Measurements from ENCODE around the gene RHBDL2. TPM values are rescaled to one million over a fixed set of nuclear protein-coding genes. Genes with fewer than 3 reads are reported as not detected.

The RHBDL2 gene
- total RNA-seq, 6 experiments from 2014 or later = 0.11 to 1.2 (median 0.51) TPM

DNA sequence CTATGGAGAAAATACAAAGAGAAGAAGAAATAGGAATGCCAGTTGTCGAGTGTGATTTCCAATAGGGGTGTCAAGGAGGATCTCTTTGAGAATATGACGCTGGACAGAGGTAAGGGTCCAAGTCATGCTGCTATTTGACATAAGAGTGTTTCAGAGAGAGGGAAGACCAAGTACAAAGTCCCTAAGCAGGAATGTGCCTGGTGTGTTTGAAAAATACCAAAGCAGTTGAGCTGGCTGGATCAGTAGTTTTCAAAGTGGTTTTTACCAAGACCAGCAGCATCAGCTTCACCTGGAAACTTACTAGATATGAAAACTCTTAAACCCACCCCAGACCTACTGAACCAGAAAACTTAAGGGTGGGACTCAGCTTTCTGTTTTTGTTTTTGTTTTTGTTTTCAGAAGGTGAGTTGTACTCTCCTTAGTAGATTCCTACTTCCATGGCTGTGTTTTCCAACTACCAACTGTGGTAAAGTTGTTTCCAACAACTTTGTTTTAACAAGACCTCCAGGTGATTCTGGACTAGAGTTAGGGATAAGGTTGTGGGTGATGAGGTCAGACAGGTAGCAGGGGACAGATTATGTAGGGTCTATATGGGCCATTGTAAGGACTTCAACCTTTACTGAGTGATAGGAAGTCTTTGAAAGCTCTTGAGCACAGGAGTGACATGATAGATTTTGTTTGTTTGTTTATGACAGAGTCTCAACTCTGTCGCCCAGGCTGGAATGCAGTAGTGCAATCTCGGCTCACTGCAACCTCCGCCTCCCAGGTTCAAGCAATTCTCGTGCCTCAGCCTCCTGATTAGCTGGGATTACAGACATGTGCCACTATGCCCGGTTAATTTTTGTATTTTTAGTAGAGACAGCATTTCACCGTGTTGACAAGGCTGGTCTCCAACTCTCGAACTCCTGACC lies 53.0 kb downstream of the RHBDL2 start:
- Mint-ChIP-seq H3K27ac (no peak overlapping the region), H3K36me3 (ENCODE audit: low read depth) (no peaks in the 10 kb centered on the region), H3K9me3 (no peaks in the 10 kb centered on the region), H3K27me3 (ENCODE audit: insufficient read depth) (no peaks in the 10 kb centered on the region), H3K4me3 (no peak overlapping the region), H3K4me1 (ENCODE audit: low read depth) (peaks cover 20% of the 10 kb centered on the region)
- no peak for DNase-seq
- TF ChIP-seq, protein P1, sequence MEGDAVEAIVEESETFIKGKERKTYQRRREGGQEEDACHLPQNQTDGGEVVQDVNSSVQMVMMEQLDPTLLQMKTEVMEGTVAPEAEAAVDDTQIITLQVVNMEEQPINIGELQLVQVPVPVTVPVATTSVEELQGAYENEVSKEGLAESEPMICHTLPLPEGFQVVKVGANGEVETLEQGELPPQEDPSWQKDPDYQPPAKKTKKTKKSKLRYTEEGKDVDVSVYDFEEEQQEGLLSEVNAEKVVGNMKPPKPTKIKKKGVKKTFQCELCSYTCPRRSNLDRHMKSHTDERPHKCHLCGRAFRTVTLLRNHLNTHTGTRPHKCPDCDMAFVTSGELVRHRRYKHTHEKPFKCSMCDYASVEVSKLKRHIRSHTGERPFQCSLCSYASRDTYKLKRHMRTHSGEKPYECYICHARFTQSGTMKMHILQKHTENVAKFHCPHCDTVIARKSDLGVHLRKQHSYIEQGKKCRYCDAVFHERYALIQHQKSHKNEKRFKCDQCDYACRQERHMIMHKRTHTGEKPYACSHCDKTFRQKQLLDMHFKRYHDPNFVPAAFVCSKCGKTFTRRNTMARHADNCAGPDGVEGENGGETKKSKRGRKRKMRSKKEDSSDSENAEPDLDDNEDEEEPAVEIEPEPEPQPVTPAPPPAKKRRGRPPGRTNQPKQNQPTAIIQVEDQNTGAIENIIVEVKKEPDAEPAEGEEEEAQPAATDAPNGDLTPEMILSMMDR (IDR thresholded peaks at IDR 0.05) = no peak

DNA sequence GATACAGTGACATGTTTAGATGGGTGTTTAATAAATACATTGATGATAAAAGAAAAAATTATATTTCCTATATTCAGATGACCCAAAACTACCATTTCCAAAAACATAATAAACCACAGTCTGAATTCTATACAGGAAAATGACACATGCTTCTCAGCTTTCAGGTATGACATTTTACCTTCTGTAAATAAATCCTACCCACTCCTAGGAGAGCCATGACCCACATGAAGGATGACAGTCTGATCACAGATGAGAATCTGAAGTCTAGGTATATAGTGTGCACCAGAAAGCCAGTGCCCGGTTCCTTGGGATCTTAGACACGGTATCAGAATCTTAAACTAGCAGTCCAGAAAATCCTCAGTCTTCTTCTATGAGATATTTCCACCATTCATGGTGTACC lies 56.5 kb downstream of the RHBDL2 start:
- Mint-ChIP-seq H3K4me1 (ENCODE audit: low read depth) (no peaks in the 10 kb centered on the region), H3K36me3 (ENCODE audit: low read depth) (no peaks in the 10 kb centered on the region), H3K27me3 (ENCODE audit: insufficient read depth) (no peaks in the 10 kb centered on the region), H3K4me3 (no peak overlapping the region), H3K27ac (no peak overlapping the region), H3K9me3 (no peaks in the 10 kb centered on the region)
- TF ChIP-seq, protein P1 (IDR thresholded peaks at IDR 0.05) = no peak
- no peak for DNase-seq

DNA sequence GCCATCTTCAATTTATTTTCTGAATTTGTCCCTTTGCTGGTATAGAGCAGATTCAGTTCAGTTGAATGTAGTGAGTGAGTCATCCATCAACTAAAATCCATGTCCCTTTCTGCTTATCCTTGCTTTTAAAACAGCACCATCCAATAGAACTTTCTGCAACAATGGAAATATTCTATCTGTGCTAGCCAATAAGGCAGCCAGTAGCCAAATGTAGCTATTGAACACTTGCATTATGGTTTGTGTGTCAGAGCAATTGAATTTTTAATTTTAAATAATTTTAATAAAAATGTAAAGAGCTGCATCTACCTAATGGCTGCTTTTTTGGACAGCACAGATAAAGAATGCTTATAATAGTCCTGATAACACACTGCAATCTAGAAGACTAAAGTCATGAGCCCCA lies 60.1 kb downstream of the RHBDL2 start, which contains the start of gene GJA9:
Gene GJA9 (minus strand): TSS at position 101 of the 400 bp plus-strand sequence. CDS start 5,489 bp downstream, outside the sequence.
- Mint-ChIP-seq H3K27me3 (ENCODE audit: insufficient read depth) (no peaks in the 10 kb centered on the region), H3K9me3 (no peaks in the 10 kb centered on the region), H3K4me3 (no peak within 1 kb of the TSS), H3K4me1 (ENCODE audit: low read depth) (no peaks in the 10 kb centered on the region), H3K27ac (no peak within 1 kb of the TSS), H3K36me3 (ENCODE audit: low read depth) (no peaks in the 10 kb centered on the region)
- TF ChIP-seq, protein P1 (IDR thresholded peaks at IDR 0.05) = no peak
- no peak for DNase-seq

DNA sequence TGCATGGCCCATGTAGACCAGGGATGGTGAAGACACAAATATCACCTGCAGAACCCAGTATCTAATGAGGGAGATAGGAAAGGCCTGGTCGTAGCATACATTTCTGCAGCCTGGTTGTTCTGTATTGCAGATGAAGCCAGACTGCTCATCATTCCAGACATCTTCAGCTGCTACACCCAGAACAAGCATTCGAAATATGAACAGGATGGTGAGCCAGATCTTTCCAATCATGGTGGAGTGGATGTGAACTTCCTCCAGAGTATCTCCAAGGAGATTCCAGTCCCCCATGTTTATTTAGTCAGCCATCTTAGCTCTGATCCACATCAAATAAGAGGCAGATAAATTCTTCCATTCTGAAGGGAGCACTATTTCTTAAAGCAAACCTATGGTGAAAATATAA lies 65.8 kb downstream of the RHBDL2 start:
- Mint-ChIP-seq H3K4me1 (ENCODE audit: low read depth) (peaks cover 37% of the 10 kb centered on the region), H3K36me3 (ENCODE audit: low read depth) (no peaks in the 10 kb centered on the region), H3K9me3 (no peaks in the 10 kb centered on the region), H3K4me3 (no peak overlapping the region), H3K27ac (0 out of 2 replicates have a peak overlapping the region, but pooled peaks have one; percentile 6), H3K27me3 (ENCODE audit: insufficient read depth) (no peaks in the 10 kb centered on the region)
- TF ChIP-seq, protein P1 (IDR thresholded peaks at IDR 0.05) = no peak
- no peak for DNase-seq

DNA sequence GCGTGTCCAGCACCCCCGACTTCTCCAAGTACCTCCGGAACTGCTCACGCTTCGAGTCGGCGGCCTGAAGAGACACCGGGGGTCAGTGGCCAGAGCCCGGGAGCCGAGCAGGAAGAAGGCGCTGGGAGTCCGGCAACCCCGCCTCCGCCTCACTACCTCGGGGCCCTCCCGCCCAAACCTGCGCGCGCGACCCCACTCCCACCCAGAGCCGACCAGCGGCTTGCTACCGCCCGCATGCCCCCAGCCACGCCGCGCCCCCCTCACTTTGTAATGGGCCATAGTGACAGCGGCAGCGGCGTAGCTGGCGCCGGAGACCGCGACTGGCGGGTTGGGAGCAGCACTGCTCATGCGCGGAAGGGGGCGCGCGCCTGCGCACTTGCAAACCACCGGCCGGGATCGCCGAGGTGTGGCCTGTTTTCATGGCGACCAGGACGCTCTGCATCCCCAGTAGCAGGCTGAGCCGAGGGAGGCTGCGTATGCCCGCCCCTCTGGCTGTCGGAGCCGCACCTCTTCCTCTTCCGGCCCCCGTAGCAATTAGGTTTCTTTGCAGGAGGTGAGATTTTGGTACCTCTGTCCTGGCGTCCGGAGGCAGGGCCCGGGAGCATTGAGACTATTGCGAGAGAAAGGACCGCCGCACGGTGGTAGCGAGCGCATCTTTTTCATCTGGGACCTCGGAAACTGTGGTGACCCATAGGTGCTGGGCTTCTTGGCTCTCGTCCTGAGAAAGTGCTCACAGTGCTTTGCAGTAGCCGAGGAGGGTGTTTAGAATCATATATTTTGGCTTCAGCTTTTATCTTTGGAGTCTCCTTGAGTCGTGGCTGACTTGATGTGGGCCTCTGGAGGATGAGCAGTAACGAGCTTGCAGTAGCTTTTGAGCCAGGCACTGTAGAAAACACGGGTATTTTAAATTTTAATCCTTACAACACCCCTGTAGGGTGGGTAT lies 68.3 kb downstream of the RHBDL2 start, which contains the start of gene MYCBP:
Gene MYCBP (minus strand): TSS at position 322 of the 943 bp plus-strand sequence. CDS start 43 bp downstream, at position 279.
- Mint-ChIP-seq H3K27me3 (ENCODE audit: insufficient read depth) (no peaks in the 10 kb centered on the region), H3K4me3 (peak within 1 kb of the TSS; percentile 97), H3K9me3 (no peaks in the 10 kb centered on the region), H3K36me3 (ENCODE audit: low read depth) (no peaks in the 10 kb centered on the region; the same call in 1 of the 2 replicates), H3K27ac (peak within 1 kb of the TSS; percentile 78), H3K4me1 (ENCODE audit: low read depth) (peaks cover 37% of the 10 kb centered on the region)
- peak; percentile 94 for DNase-seq
- TF ChIP-seq, protein P1 (IDR thresholded peaks at IDR 0.05) = peak; percentile 72

Data from HFFc6 (cell line).